Ishikawa (cell line): ENCODE data around the gene B4GALNT3.

Experiments used
- CREB1 ChIP-seq: IDR thresholded peaks from 2 replicates; pipeline ENCODE4 v1.6.1; 2012; ENCODE audit warnings: low read depth
- EGR1 ChIP-seq: IDR thresholded peaks from 2 replicates; pipeline ENCODE4 v1.6.1; 2012
- EP300 ChIP-seq: IDR thresholded peaks from 2 replicates; pipeline ENCODE4 v1.6.1; 2012; ENCODE audit warnings: borderline replicate concordance
- NFIC ChIP-seq: IDR thresholded peaks from 2 replicates; pipeline ENCODE4 v1.6.1; 2012
- RAD21 ChIP-seq: IDR thresholded peaks from 2 replicates; pipeline ENCODE4 v1.6.1; 2012; ENCODE audit warnings: low read depth
- TAF1 ChIP-seq: IDR thresholded peaks from 2 replicates; pipeline ENCODE4 v1.6.1; 2012; ENCODE audit warnings: low read depth, mild to moderate bottlenecking
- TEAD4 ChIP-seq: IDR thresholded peaks from 2 replicates; pipeline ENCODE4 v1.6.1; 2012
- YY1 ChIP-seq: IDR thresholded peaks from 2 replicates; pipeline ENCODE4 v1.6.1; 2012; ENCODE audit warnings: low read depth
- ZBTB7A ChIP-seq: IDR thresholded peaks from 2 replicates; pipeline ENCODE4 v1.6.1; 2012; ENCODE audit warnings: low read depth
- TF ChIP-seq, protein P1 (sequence below): IDR thresholded peaks from 2 replicates; pipeline ENCODE4 v1.6.1; 2012
- TF ChIP-seq, protein P2 (sequence below): IDR thresholded peaks from 2 replicates; pipeline ENCODE4 v1.6.1; 2012
- TF ChIP-seq, protein P3 (sequence below): IDR thresholded peaks from 2 replicates; pipeline ENCODE4 v1.6.1; 2012; ENCODE audit warnings: low read depth, mild to moderate bottlenecking

DNA sequence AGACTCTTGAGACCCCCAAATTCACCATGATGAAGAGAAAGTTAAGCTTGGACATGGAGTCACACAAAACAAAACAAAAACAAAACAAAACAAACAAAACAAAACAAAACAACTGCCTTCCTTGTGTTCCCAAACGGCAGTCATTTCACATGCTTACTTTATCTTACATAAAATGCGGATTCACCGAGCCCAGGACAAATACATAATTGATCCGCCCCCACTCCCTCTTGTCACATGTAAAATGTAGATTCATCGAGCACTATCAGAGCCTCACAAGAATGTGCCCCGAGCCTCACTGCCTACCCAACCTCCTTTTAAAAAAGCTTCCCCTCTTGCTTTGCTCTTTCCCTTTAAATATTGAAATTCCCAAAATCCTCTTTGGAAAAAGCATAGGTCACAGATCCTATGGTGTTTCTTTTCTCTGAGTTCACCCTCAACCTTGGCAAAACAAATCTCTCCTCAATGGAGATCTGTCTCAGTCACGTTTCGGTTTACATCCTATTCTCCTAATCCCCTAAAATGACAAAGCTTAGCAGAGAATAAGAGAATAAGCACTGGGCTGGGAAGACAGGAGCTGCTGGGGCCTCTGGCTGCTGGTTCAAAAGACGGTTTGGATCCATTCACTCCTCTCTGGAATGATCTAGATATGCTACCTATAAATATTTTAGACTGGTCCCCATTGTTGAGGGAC is 119.8 kb downstream of the B4GALNT3 start:
- TF ChIP-seq EP300 (no peak), TAF1 (no peak), RAD21 (no peak), YY1 (no peak), CREB1 (no peak), TEAD4 (no peak), EGR1 (no peak), ZBTB7A (no peak), NFIC (no peak)
- TF ChIP-seq, protein P1, sequence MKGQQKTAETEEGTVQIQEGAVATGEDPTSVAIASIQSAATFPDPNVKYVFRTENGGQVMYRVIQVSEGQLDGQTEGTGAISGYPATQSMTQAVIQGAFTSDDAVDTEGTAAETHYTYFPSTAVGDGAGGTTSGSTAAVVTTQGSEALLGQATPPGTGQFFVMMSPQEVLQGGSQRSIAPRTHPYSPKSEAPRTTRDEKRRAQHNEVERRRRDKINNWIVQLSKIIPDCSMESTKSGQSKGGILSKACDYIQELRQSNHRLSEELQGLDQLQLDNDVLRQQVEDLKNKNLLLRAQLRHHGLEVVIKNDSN: no peak
- TF ChIP-seq, protein P2, sequence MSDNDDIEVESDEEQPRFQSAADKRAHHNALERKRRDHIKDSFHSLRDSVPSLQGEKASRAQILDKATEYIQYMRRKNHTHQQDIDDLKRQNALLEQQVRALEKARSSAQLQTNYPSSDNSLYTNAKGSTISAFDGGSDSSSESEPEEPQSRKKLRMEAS: no peak
- TF ChIP-seq, protein P3, sequence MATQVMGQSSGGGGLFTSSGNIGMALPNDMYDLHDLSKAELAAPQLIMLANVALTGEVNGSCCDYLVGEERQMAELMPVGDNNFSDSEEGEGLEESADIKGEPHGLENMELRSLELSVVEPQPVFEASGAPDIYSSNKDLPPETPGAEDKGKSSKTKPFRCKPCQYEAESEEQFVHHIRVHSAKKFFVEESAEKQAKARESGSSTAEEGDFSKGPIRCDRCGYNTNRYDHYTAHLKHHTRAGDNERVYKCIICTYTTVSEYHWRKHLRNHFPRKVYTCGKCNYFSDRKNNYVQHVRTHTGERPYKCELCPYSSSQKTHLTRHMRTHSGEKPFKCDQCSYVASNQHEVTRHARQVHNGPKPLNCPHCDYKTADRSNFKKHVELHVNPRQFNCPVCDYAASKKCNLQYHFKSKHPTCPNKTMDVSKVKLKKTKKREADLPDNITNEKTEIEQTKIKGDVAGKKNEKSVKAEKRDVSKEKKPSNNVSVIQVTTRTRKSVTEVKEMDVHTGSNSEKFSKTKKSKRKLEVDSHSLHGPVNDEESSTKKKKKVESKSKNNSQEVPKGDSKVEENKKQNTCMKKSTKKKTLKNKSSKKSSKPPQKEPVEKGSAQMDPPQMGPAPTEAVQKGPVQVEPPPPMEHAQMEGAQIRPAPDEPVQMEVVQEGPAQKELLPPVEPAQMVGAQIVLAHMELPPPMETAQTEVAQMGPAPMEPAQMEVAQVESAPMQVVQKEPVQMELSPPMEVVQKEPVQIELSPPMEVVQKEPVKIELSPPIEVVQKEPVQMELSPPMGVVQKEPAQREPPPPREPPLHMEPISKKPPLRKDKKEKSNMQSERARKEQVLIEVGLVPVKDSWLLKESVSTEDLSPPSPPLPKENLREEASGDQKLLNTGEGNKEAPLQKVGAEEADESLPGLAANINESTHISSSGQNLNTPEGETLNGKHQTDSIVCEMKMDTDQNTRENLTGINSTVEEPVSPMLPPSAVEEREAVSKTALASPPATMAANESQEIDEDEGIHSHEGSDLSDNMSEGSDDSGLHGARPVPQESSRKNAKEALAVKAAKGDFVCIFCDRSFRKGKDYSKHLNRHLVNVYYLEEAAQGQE: no peak
